Hematopoietic multipotent progenitor cell treated with erythropoietin and hydrocortisone succinate and interleukin-3 and kit ligand, for 17 days (in vitro differentiated cells): Measurements from ENCODE around the gene DERA.

ENCODE experiments used
- DNase-seq: peaks from one replicate; pipeline ENCODE4 v3.0.0-alpha.2; 2015; ENCODE audit warnings: low spot score

Gene DERA

GRCh38 chr12:16075887-16076286 lies 164.8 kb downstream of the DERA start:
- DNase-seq, result no peak

GRCh38 chr12:16076557-16076956 lies 165.4 kb downstream of the DERA start:
- no peak for DNase-seq

DNA sequence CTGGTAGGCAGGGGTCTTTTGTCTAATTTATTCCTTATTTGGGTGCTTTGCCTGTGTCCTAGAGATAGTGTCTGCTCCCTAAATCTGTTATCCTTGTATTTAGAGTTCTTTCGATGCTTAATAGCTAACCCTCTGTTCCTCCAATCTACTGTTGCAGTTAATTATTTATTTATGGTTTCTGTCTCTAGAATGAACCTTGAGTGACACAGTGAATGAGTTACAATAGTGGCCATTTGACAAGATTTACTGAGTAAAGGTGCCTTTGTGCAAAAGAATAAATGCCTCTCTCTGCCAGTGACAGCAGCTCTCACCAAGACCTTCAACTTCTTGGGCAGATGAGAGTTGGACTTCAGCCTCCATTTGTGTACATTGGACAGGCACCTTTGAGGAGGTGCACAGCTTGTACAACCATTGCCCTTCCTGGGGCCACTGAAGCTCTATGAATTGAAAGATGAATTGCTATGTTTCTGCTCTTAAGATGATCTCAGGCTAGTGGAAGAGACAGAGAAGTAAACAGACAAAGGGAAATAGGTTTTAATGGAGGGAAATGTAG lies 165.9 kb downstream of the DERA start:
- no peak for DNase-seq

GRCh38 chr12:16086462-16086861 lies 175.3 kb downstream of the DERA start:
- DNase-seq, result no peak

DNA sequence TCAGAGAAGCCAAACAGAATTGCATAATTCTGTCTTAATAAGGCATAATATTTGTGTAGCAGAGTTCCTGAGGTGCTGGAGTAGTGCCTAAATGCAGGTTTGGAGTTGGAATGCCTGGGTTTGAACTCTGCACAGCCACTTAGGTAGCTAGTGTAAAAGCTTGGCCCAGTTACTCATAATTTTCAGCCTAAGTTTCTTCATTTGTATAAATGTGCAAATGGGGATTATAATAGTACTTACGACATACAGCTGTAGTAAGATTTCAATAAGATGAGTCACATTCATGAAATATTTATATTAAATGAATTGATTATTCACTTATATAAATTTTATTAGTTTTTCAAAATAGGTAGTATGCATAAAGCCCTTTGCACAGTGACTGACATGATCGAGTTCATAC lies 175.8 kb downstream of the DERA start:
- no peak for DNase-seq
